GM12864 (cell line): Measurements from ENCODE around the gene ANTXR2.

Source experiments
- DNase-seq: peaks from one replicate; pipeline ENCODE4 v3.0.0-alpha.2; 2011; ENCODE audit warnings: low read depth
- H3K4me3 ChIP-seq: 2 replicates; pipeline ENCODE4 v1.5.1; 2011; ENCODE audit warnings: mild to moderate bottlenecking, low read depth, low read length, control low read depth
- CTCF ChIP-seq: IDR thresholded peaks from 2 replicates; pipeline ENCODE4 v1.5.1; 2011; ENCODE audit warnings: low read depth, mild to moderate bottlenecking, moderate library complexity, low read length, control low read depth, inconsistent platforms; ENCODE audit errors: missing control alignments

The ANTXR2 gene

GRCh38 chr4:79934660-79935059, 138.4 kb downstream of the ANTXR2 start:
- DNase-seq: no peak
- TF ChIP-seq CTCF: no peak
- no peak overlapping the region for H3K4me3 ChIP-seq

GRCh38 chr4:79927931-79928330, 145.1 kb downstream of the ANTXR2 start:
- no peak for TF ChIP-seq CTCF
- H3K4me3 ChIP-seq: no peak overlapping the region
- DNase-seq: no peak

- TF ChIP-seq CTCF: no peak
- no peak for DNase-seq
- no peak overlapping the region for H3K4me3 ChIP-seq
Measured at GRCh38 chr4:79923281-79923680, 149.7 kb downstream of the ANTXR2 start.

GRCh38 chr4:79922011-79922410, 151.0 kb downstream of the ANTXR2 start:
- H3K4me3 ChIP-seq: no peak overlapping the region
- DNase-seq: no peak
- TF ChIP-seq CTCF: no peak

GRCh38 chr4:79920163-79920853, 152.7 kb downstream of the ANTXR2 start:
- DNase-seq: no peak
- TF ChIP-seq CTCF: no peak

GRCh38 chr4:79918292-79918691, 154.7 kb downstream of the ANTXR2 start:
- no peak overlapping the region for H3K4me3 ChIP-seq
- no peak for DNase-seq
- no peak for TF ChIP-seq CTCF

More at GRCh38 chr4:79920163-79920853, 152.7 kb downstream of the ANTXR2 start:
- H3K4me3 ChIP-seq: no peak overlapping the region

GRCh38 chr4:79917246-79917645, 155.8 kb downstream of the ANTXR2 start:
- peak; percentile 85 for TF ChIP-seq CTCF
- no peak overlapping the region for H3K4me3 ChIP-seq
- peak; percentile 26 for DNase-seq
